ENCODE measurements around the gene CNTNAP2. TPM values are rescaled to one million over a fixed set of nuclear protein-coding genes. Genes with fewer than 3 reads are reported as not detected.

Gene CNTNAP2
- total RNA-seq, 2 experiments from 2014 or later: not detected

GRCh38 chr7:147513451-147513850 is 1396.8 kb downstream of the CNTNAP2 start:
- no peaks in the 10 kb centered on the region for H3K9me3 Mint-ChIP-seq
- no peak for DNase-seq
- H3K27me3 Mint-ChIP-seq: no peaks in the 10 kb centered on the region
- H3K4me1 Mint-ChIP-seq (ENCODE audit: low read depth): no peaks in the 10 kb centered on the region
- intact Hi-C loops (cut with micrococcal nuclease): no loop called here
- no peak overlapping the region for H3K27ac Mint-ChIP-seq
- no peak overlapping the region for H3K4me3 Mint-ChIP-seq
- no peaks in the 10 kb centered on the region for H3K36me3 Mint-ChIP-seq
- ChIA-PET CTCF (no interaction called here), POLR2A (no interaction called here)

- CTCF ChIA-PET: no interaction called here
- no peaks in the 10 kb centered on the region for H3K4me1 Mint-ChIP-seq (ENCODE audit: low read depth)
- H3K9me3 Mint-ChIP-seq: peaks cover 2% of the 10 kb centered on the region
- H3K36me3 Mint-ChIP-seq: no peaks in the 10 kb centered on the region
- no peak overlapping the region for H3K27ac Mint-ChIP-seq
- intact Hi-C loops (cut with micrococcal nuclease): no loop called here
- no peaks in the 10 kb centered on the region for H3K27me3 Mint-ChIP-seq
- POLR2A ChIA-PET: no interaction called here
- DNase-seq: no peak
- H3K4me3 Mint-ChIP-seq: no peak overlapping the region
These were observed 1399.8 kb downstream of the CNTNAP2 start for GRCh38 chr7:147516391-147516790.

GRCh38 chr7:147519062-147519461 is 1402.5 kb downstream of the CNTNAP2 start:
- ChIA-PET CTCF (no interaction called here), POLR2A (no interaction called here)
- H3K4me1 Mint-ChIP-seq (ENCODE audit: low read depth): no peaks in the 10 kb centered on the region
- intact Hi-C loops (cut with micrococcal nuclease): no loop called here
- no peak overlapping the region for H3K27ac Mint-ChIP-seq
- H3K27me3 Mint-ChIP-seq: no peaks in the 10 kb centered on the region
- H3K9me3 Mint-ChIP-seq: peaks cover 2% of the 10 kb centered on the region
- no peak overlapping the region for H3K4me3 Mint-ChIP-seq
- no peaks in the 10 kb centered on the region for H3K36me3 Mint-ChIP-seq
- no peak for DNase-seq

GRCh38 chr7:147523056-147523455 is 1406.5 kb downstream of the CNTNAP2 start:
- H3K4me3 Mint-ChIP-seq: no peak overlapping the region
- peaks cover 2% of the 10 kb centered on the region for H3K9me3 Mint-ChIP-seq
- H3K4me1 Mint-ChIP-seq (ENCODE audit: low read depth): no peaks in the 10 kb centered on the region
- DNase-seq: no peak
- ChIA-PET POLR2A (no interaction called here), CTCF (no interaction called here)
- no peaks in the 10 kb centered on the region for H3K36me3 Mint-ChIP-seq
- H3K27me3 Mint-ChIP-seq: no peaks in the 10 kb centered on the region
- intact Hi-C loops (cut with micrococcal nuclease): no loop called here
- no peak overlapping the region for H3K27ac Mint-ChIP-seq

- Mint-ChIP-seq H3K36me3 (no peaks in the 10 kb centered on the region), H3K4me1 (ENCODE audit: low read depth) (no peaks in the 10 kb centered on the region), H3K4me3 (no peak overlapping the region), H3K27ac (no peak overlapping the region), H3K9me3 (peaks cover 2% of the 10 kb centered on the region), H3K27me3 (no peaks in the 10 kb centered on the region)
- no peak for DNase-seq
- intact Hi-C loops (cut with micrococcal nuclease): no loop called here
- CTCF ChIA-PET: no interaction called here
- POLR2A ChIA-PET: no interaction called here
These were observed 1408.2 kb downstream of the CNTNAP2 start for GRCh38 chr7:147524726-147525250.

- Mint-ChIP-seq H3K27me3 (no peaks in the 10 kb centered on the region), H3K9me3 (peaks cover 2% of the 10 kb centered on the region), H3K4me1 (ENCODE audit: low read depth) (no peaks in the 10 kb centered on the region), H3K4me3 (no peak overlapping the region), H3K36me3 (no peaks in the 10 kb centered on the region), H3K27ac (no peak overlapping the region)
- POLR2A ChIA-PET: no interaction called here
- intact Hi-C loops (cut with micrococcal nuclease): no loop called here
- DNase-seq: no peak
- CTCF ChIA-PET: no interaction called here
These were observed 1408.7 kb downstream of the CNTNAP2 start for GRCh38 chr7:147525325-147525724.

- Mint-ChIP-seq H3K27me3 (no peaks in the 10 kb centered on the region), H3K4me3 (no peak overlapping the region), H3K27ac (no peak overlapping the region), H3K4me1 (ENCODE audit: low read depth) (no peaks in the 10 kb centered on the region), H3K9me3 (peaks cover 6% of the 10 kb centered on the region), H3K36me3 (no peaks in the 10 kb centered on the region)
- no peak for DNase-seq
- intact Hi-C loops (cut with micrococcal nuclease): no loop called here
- ChIA-PET POLR2A (no interaction called here), CTCF (no interaction called here)
These were observed 1419.1 kb downstream of the CNTNAP2 start for GRCh38 chr7:147535701-147536111.

- CTCF ChIA-PET: no interaction called here
- H3K4me1 Mint-ChIP-seq (ENCODE audit: low read depth): no peaks in the 10 kb centered on the region
- DNase-seq: no peak
These were observed 1423.1 kb downstream of the CNTNAP2 start for GRCh38 chr7:147539685-147540084.

GRCh38 chr7:147540743-147541142 is 1424.1 kb downstream of the CNTNAP2 start:
- POLR2A ChIA-PET: no interaction called here
- Mint-ChIP-seq H3K4me3 (no peak overlapping the region), H3K9me3 (peaks cover 25% of the 10 kb centered on the region), H3K27ac (no peak overlapping the region), H3K27me3 (no peaks in the 10 kb centered on the region), H3K36me3 (no peaks in the 10 kb centered on the region), H3K4me1 (ENCODE audit: low read depth) (no peaks in the 10 kb centered on the region)
- no peak for DNase-seq
- CTCF ChIA-PET: no interaction called here
- intact Hi-C loops (cut with micrococcal nuclease): no loop called here

More at GRCh38 chr7:147539685-147540084, 1423.1 kb downstream of the CNTNAP2 start:
- POLR2A ChIA-PET: no interaction called here
- H3K27ac Mint-ChIP-seq: no peak overlapping the region
- H3K27me3 Mint-ChIP-seq: no peaks in the 10 kb centered on the region
- intact Hi-C loops (cut with micrococcal nuclease): no loop called here
- no peaks in the 10 kb centered on the region for H3K36me3 Mint-ChIP-seq
- no peak overlapping the region for H3K4me3 Mint-ChIP-seq
- peaks cover 23% of the 10 kb centered on the region for H3K9me3 Mint-ChIP-seq

- H3K27ac Mint-ChIP-seq: no peak overlapping the region
- no peak for DNase-seq
- no peak overlapping the region for H3K4me3 Mint-ChIP-seq
- H3K36me3 Mint-ChIP-seq: no peaks in the 10 kb centered on the region
- peaks cover 29% of the 10 kb centered on the region for H3K9me3 Mint-ChIP-seq
- intact Hi-C loops (cut with micrococcal nuclease): no loop called here
- H3K4me1 Mint-ChIP-seq (ENCODE audit: low read depth): no peaks in the 10 kb centered on the region
- H3K27me3 Mint-ChIP-seq: no peaks in the 10 kb centered on the region
- CTCF ChIA-PET: no interaction called here
- POLR2A ChIA-PET: no interaction called here
These were observed 1424.7 kb downstream of the CNTNAP2 start for GRCh38 chr7:147541261-147541660.

GRCh38 chr7:147547252-147547897 is 1430.8 kb downstream of the CNTNAP2 start:
- H3K36me3 Mint-ChIP-seq: no peaks in the 10 kb centered on the region

GRCh38 chr7:147556317-147556716 is 1439.7 kb downstream of the CNTNAP2 start:
- Mint-ChIP-seq H3K27ac (no peak overlapping the region), H3K4me3 (no peak overlapping the region), H3K4me1 (ENCODE audit: low read depth) (no peaks in the 10 kb centered on the region), H3K9me3 (no peaks in the 10 kb centered on the region), H3K27me3 (no peaks in the 10 kb centered on the region), H3K36me3 (no peaks in the 10 kb centered on the region)
- DNase-seq: no peak
- POLR2A ChIA-PET: no interaction called here
- intact Hi-C loops (cut with micrococcal nuclease): no loop called here
- CTCF ChIA-PET: no interaction called here

More at GRCh38 chr7:147547252-147547897, 1430.8 kb downstream of the CNTNAP2 start:
- no peaks in the 10 kb centered on the region for H3K4me1 Mint-ChIP-seq (ENCODE audit: low read depth)
- peaks cover 17% of the 10 kb centered on the region for H3K9me3 Mint-ChIP-seq
- intact Hi-C loops (cut with micrococcal nuclease): no loop called here
- H3K27ac Mint-ChIP-seq: no peak overlapping the region
- no peaks in the 10 kb centered on the region for H3K27me3 Mint-ChIP-seq
- CTCF ChIA-PET: interaction anchor here (0.7 to 0.9 kb wide), 2 partner anchors 10 to 596 kb away, joined by 3 read pairs; no protein-coding TSS in a partner anchor
- POLR2A ChIA-PET: no interaction called here
- DNase-seq: peak; percentile 12
- H3K4me3 Mint-ChIP-seq: no peak overlapping the region

- Mint-ChIP-seq H3K27ac (no peak overlapping the region), H3K4me3 (no peak overlapping the region), H3K27me3 (no peaks in the 10 kb centered on the region), H3K9me3 (peaks cover 15% of the 10 kb centered on the region), H3K36me3 (no peaks in the 10 kb centered on the region), H3K4me1 (ENCODE audit: low read depth) (no peaks in the 10 kb centered on the region)
- ChIA-PET CTCF (no interaction called here), POLR2A (no interaction called here)
- intact Hi-C loops (cut with micrococcal nuclease): no loop called here
- DNase-seq: no peak
These were observed 1447.1 kb downstream of the CNTNAP2 start for GRCh38 chr7:147563669-147564068.
